ENCODE measurements around the gene FGD4. TPM values are rescaled to one million over a fixed set of nuclear protein-coding genes. Genes with fewer than 3 reads are reported as not detected.
A peak's percentile ranks its signal among the peaks of the same experiment; 100 is the strongest.

Gene FGD4
- total RNA-seq, 4 donors from 2014 or later = 42.6 to 69.4 (median 47.3) TPM

DNA sequence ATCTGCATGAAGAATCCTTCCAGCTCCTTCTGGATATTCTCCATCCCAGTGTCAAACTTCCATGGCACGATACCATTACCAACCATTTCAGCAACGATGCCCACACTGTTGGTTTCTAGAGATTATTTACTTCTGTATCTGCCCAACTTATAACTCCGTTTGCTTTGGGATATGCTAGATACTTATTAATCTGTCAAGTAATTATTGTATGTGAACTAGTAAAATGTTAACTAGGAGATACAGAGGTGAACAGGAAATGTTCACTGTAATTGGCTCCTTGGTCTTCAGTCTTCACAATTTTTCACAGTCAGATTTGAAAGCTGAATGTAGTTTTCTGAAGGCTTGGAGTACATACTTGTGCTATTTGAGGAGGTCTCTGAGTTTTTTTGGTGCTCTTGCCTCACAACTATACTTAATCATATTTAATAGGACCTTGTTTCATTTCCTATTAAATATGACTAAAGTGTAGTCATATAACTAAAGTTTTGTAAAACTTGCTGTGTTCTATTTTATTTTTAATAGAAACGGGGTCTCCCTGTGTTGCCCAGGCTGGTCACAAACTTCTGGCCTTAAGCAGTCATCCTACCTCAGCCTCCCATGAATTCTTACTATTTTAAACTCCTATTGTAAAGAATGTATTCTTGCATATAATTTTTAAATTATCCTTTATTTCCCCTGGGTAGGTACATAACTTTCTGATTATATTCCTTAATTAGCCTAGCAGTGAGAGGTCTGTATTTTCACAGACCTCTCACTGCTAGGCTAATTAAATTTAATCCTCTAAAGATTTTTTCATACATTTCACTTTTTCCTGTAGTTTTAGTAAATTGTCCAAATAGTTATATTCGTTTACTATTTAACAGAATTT, 79.7 kb downstream of the FGD4 start:
- Histone ChIP-seq H3K4me1 (peaks cover 10% of the 10 kb centered on the region), H3K36me3 (no peaks in the 10 kb centered on the region), H3K4me3 (no peak overlapping the region), H3K27me3 (no peaks in the 10 kb centered on the region), H3K9me3 (no peaks in the 10 kb centered on the region), H3K27ac (no peak overlapping the region)
- no peak for DNase-seq (ENCODE audit: low spot score in 2 of 2)
- WGBS = 92% methylated on average over 5 of the region's 5 CpGs
- TF ChIP-seq EP300 (IDR thresholded peaks at IDR 0.05) = no peak
- TF ChIP-seq, protein P1, sequence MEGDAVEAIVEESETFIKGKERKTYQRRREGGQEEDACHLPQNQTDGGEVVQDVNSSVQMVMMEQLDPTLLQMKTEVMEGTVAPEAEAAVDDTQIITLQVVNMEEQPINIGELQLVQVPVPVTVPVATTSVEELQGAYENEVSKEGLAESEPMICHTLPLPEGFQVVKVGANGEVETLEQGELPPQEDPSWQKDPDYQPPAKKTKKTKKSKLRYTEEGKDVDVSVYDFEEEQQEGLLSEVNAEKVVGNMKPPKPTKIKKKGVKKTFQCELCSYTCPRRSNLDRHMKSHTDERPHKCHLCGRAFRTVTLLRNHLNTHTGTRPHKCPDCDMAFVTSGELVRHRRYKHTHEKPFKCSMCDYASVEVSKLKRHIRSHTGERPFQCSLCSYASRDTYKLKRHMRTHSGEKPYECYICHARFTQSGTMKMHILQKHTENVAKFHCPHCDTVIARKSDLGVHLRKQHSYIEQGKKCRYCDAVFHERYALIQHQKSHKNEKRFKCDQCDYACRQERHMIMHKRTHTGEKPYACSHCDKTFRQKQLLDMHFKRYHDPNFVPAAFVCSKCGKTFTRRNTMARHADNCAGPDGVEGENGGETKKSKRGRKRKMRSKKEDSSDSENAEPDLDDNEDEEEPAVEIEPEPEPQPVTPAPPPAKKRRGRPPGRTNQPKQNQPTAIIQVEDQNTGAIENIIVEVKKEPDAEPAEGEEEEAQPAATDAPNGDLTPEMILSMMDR (IDR thresholded peaks at IDR 0.05) = no peak
- no peak for TF ChIP-seq POLR2A (IDR thresholded peaks at IDR 0.05)
- TF ChIP-seq POLR2AphosphoS5 (IDR thresholded peaks at IDR 0.05) = no peak

DNA sequence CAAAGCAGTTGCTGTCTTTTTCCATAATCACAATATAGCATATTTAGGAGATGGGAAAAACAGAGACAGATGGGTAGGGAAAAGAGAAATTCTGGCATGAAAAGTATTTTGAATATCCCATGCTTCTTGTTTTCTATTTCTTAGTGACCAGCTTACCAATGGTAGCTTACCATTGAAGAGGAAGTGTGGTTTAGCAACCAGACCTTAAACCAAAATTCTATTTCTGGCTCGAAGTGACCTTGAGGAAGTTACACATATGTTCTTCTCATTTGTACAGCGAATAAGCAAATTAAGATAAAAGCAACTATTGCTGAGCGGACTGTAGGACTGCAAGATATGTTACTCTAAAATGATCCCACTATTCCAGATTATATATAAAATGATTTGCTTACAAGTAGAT, 82.9 kb downstream of the FGD4 start:
- WGBS = 76% methylated on average over 3 of the region's 3 CpGs
- DNase-seq (ENCODE audit: low spot score in 2 of 2) = no peak
- Histone ChIP-seq H3K27ac (no peak overlapping the region), H3K9me3 (no peaks in the 10 kb centered on the region), H3K27me3 (no peaks in the 10 kb centered on the region), H3K36me3 (no peaks in the 10 kb centered on the region), H3K4me1 (peaks cover 10% of the 10 kb centered on the region), H3K4me3 (no peak overlapping the region)
- TF ChIP-seq, protein P1 (IDR thresholded peaks at IDR 0.05) = no peak
- TF ChIP-seq EP300 (IDR thresholded peaks at IDR 0.05) (no peak), POLR2AphosphoS5 (IDR thresholded peaks at IDR 0.05) (no peak), POLR2A (IDR thresholded peaks at IDR 0.05) (no peak)

DNA sequence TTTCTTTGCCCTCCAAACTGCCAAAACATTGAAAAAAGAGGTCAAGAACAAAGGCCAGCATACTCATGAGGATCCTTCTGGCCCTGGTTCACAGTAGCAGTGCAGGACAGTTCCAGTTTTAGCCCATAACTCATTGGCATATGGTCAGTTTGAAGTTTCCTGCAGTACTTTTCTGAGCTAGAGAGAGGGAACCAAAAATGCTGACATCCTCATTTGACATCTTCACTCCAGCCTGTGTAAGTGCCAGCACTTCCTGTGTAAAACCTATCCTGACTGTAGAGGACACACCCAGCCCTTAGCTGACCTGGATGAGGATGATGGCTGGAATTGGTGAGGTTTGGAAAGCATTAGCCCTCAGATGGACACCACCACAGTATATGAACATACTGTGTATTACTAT, 84.1 kb downstream of the FGD4 start:
- no peak overlapping the region for H3K4me3 ChIP-seq
- H3K27me3 ChIP-seq = no peaks in the 10 kb centered on the region
- H3K4me1 ChIP-seq = peaks cover 10% of the 10 kb centered on the region
- no peaks in the 10 kb centered on the region for H3K9me3 ChIP-seq
- no peak overlapping the region for H3K27ac ChIP-seq
- no peak for TF ChIP-seq EP300 (IDR thresholded peaks at IDR 0.05)
- TF ChIP-seq, protein P1 (IDR thresholded peaks at IDR 0.05) = no peak
- no peak for TF ChIP-seq POLR2AphosphoS5 (IDR thresholded peaks at IDR 0.05)
- TF ChIP-seq POLR2A (IDR thresholded peaks at IDR 0.05) = no peak
- no peaks in the 10 kb centered on the region for H3K36me3 ChIP-seq
- DNase-seq (ENCODE audit: low spot score in 2 of 2) = no peak

DNA sequence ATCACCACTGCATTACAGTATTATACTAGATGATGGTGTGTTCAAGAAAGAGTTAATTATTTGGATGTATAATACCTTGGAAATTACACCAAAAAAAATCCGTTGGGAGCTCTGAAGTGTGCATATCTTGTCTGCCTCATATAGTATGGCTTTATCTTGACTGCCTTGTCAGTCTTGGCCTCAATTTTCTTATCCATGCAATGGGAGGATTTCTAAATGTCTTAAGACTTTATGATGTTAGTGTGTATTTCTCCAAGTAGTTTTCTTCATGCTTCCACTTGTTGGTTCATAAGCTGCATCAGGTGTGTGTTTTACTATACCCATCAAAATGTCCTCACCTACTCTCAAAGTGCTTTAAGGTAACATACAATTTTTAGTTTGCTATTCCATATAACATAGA, 84.6 kb downstream of the FGD4 start:
- no peaks in the 10 kb centered on the region for H3K36me3 ChIP-seq
- TF ChIP-seq EP300 (IDR thresholded peaks at IDR 0.05) = no peak
- no peak for TF ChIP-seq POLR2A (IDR thresholded peaks at IDR 0.05)
- peaks cover 10% of the 10 kb centered on the region for H3K4me1 ChIP-seq
- H3K27me3 ChIP-seq = no peaks in the 10 kb centered on the region
- no peak overlapping the region for H3K27ac ChIP-seq
- no peak overlapping the region for H3K4me3 ChIP-seq
- WGBS = 56% methylated on average over 1 of the region's 1 CpG
- DNase-seq (ENCODE audit: low spot score in 2 of 2) = no peak
- H3K9me3 ChIP-seq = no peaks in the 10 kb centered on the region

DNA sequence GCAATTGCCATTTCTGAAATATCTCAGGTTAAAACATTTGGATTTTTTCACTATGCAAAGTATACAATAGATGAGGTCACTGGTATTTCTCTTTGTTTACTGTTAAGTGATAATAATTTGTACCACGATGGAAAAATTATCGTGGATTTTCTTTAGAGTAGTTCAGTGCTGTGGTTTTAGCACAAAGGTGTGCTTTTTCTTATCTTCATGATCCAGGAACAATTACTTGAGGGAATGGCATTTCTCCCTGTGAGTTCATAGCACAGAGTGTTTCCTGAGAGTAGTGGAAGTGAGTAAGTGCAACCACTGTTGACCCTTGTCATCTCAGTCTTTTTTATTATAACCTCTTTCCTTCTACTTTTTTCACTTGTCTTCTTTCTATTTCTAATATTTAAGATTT, 86.8 kb downstream of the FGD4 start:
- Histone ChIP-seq H3K4me3 (no peak overlapping the region), H3K4me1 (peaks cover 10% of the 10 kb centered on the region), H3K36me3 (no peaks in the 10 kb centered on the region), H3K27me3 (no peaks in the 10 kb centered on the region), H3K9me3 (no peaks in the 10 kb centered on the region), H3K27ac (peak overlapping the region; percentile 10)
- no peak for DNase-seq (ENCODE audit: low spot score in 2 of 2)
- 46% methylated on average over 2 of the region's 2 CpGs for WGBS
- TF ChIP-seq POLR2A (IDR thresholded peaks at IDR 0.05) (no peak), EP300 (IDR thresholded peaks at IDR 0.05) (no peak), POLR2AphosphoS5 (IDR thresholded peaks at IDR 0.05) (no peak)
- TF ChIP-seq, protein P1 (IDR thresholded peaks at IDR 0.05) = no peak
